Fibroblast of lung (primary cell): Measurements from ENCODE around the gene ADGRD1. TPM values are rescaled to one million over a fixed set of nuclear protein-coding genes. Genes with fewer than 3 reads are reported as not detected.

Experiments
- DNase-seq, 2 donors: peaks; one replicate each; pipeline versions ENCODE4 v3.0.0 to v3.0.0-alpha.2; 2010; ENCODE audit warnings: low read depth in 2 of 2
- H2AFZ ChIP-seq: 2 replicates; pipeline ENCODE4 v1.5.1; 2012; ENCODE audit warnings: low read length, control low read depth, inconsistent platforms
- H3K27ac ChIP-seq: 2 replicates; pipeline ENCODE4 v1.5.1; 2011; ENCODE audit warnings: low read length, control low read depth; ENCODE audit not compliant: insufficient read depth
- H3K27me3 ChIP-seq: 2 replicates; pipeline ENCODE4 v1.5.1; 2011; ENCODE audit warnings: mild to moderate bottlenecking, low read length; ENCODE audit not compliant: control insufficient read depth, insufficient read depth
- H3K36me3 ChIP-seq: 2 replicates; pipeline ENCODE4 v1.5.1; 2011; ENCODE audit warnings: low read length; ENCODE audit not compliant: control insufficient read depth, insufficient read depth
- H3K4me1 ChIP-seq: 2 replicates; pipeline ENCODE4 v1.5.1; 2011; ENCODE audit warnings: low read length; ENCODE audit not compliant: control insufficient read depth, insufficient read depth; ENCODE audit errors: extremely low read depth
- H3K4me2 ChIP-seq: 2 replicates; pipeline ENCODE4 v1.5.1; 2011; ENCODE audit warnings: low read length, control low read depth; ENCODE audit not compliant: insufficient read depth; ENCODE audit errors: extremely low read depth
- H3K4me3 ChIP-seq, 4 experiments: fragments of 200-600 bp in 1 of 4; sonication (generic) in 1 of 4; replicated peaks in 1 of 4; 2 replicates each; pipeline ENCODE4 v1.5.1; 2011 to 2016; ENCODE audit warnings: low read length in 4 of 4, low read depth in 3 of 4, mild to moderate bottlenecking in 3 of 4, control low read depth in 2 of 4, inconsistent platforms in 1 of 4, mixed read lengths in 1 of 4; ENCODE audit not compliant: insufficient read depth in 1 of 4; ENCODE audit errors: control extremely low read depth in 1 of 4
- H3K79me2 ChIP-seq: 2 replicates; pipeline ENCODE4 v1.5.1; 2012; ENCODE audit warnings: mild to moderate bottlenecking, low read length, inconsistent platforms; ENCODE audit not compliant: control insufficient read depth, insufficient read depth
- H3K9ac ChIP-seq: 2 replicates; pipeline ENCODE4 v1.5.1; 2011; ENCODE audit warnings: mild to moderate bottlenecking, low read length, control low read depth; ENCODE audit not compliant: insufficient read depth
- H3K9me3 ChIP-seq: 2 replicates; pipeline ENCODE4 v1.5.1; 2012; ENCODE audit warnings: low read depth, low read length; ENCODE audit not compliant: control insufficient read depth, insufficient read depth
- H4K20me1 ChIP-seq: 2 replicates; pipeline ENCODE4 v1.5.1; 2011; ENCODE audit warnings: low read length; ENCODE audit not compliant: control insufficient read depth, insufficient read depth; ENCODE audit errors: extremely low read depth
- CTCF ChIP-seq, 2 donors: IDR thresholded peaks in 1 of 2; conservative IDR thresholded peaks in 1 of 2; 1 replicate in 1 of 2; 2 replicates in 1 of 2; pipeline ENCODE4 v1.5.1; 2011 to 2012; ENCODE audit warnings: low read length in 2 of 2, control low read depth in 1 of 2, inconsistent platforms in 1 of 2, low read depth in 1 of 2, mild to moderate bottlenecking in 1 of 2
- EZH2 ChIP-seq: IDR thresholded peaks from 2 replicates; pipeline ENCODE4 v1.5.1; 2012; ENCODE audit warnings: low read length, control low read depth, mild to moderate bottlenecking; ENCODE audit errors: missing control alignments
- polyA plus RNA-seq, 2 donors: library from polyadenylated mRNA; depleted of rRNA in 1 of 2; stranded (reverse) in 1 of 2; unstranded in 1 of 2; fragments of >200 nt; gene quantifications; 2 replicates each; pipeline ENCODE4 v1.2.1, GENCODE V29; 2011 to 2012; ENCODE audit warnings: missing spikeins in 1 of 2
- total RNA-seq: library from RNA; depleted of rRNA; stranded (reverse); fragments of >200 nt; gene quantifications from 2 replicates; pipeline ENCODE4 v1.2.1, GENCODE V29; 2014

ADGRD1 gene
- total and polyA plus RNA-seq, 2 donors (not counting 1 experiment from before 2014, with no cell fraction given): 7.3 to 11.6 TPM

DNA sequence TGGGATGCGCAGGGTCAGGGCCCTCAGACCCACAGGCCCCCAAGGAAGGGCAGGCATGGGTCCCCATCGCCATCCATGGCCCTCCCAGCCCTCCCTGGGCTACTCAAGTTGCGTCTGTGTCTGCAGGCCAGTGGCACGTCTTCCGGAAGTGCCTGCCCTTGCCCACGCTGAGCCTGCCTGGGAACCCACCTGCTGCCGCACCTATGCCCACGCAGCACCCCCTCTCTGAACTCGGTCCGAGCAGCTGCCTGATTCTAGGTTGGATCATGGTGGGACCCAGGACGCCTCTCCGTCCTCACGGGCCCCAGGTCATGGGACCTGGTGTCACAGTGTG lies 182.8 kb downstream of the ADGRD1 start:
- H3K27ac ChIP-seq: no peak overlapping the region
- no peak overlapping the region for H2AFZ ChIP-seq
- H3K79me2 ChIP-seq: no peaks in the 10 kb centered on the region
- no peak for DNase-seq
- no peaks in the 10 kb centered on the region for H3K36me3 ChIP-seq
- no peak overlapping the region for H3K4me3 ChIP-seq
- H3K9ac ChIP-seq: no peak overlapping the region
- H3K4me1 ChIP-seq: no peaks in the 10 kb centered on the region
- no peaks in the 10 kb centered on the region for H4K20me1 ChIP-seq
- TF ChIP-seq EZH2 (no peak), CTCF (conservative IDR thresholded peaks at IDR 0.05 in 1 of 2, IDR thresholded peaks at IDR 0.05 in 1 of 2; ENCODE audit: low read depth in 1 of 2, low read length in 2 of 2) (no peak)
- H3K27me3 ChIP-seq: no peaks in the 10 kb centered on the region
- H3K9me3 ChIP-seq: no peaks in the 10 kb centered on the region
- no peak overlapping the region for H3K4me2 ChIP-seq

GRCh38 chr12:131137009-131137835 lies 183.5 kb downstream of the ADGRD1 start:
- H3K79me2 ChIP-seq: no peaks in the 10 kb centered on the region
- no peaks in the 10 kb centered on the region for H3K36me3 ChIP-seq
- H2AFZ ChIP-seq: no peak overlapping the region
- no peak overlapping the region for H3K9ac ChIP-seq
- no peak overlapping the region for H3K4me2 ChIP-seq
- DNase-seq: no peak
- no peaks in the 10 kb centered on the region for H4K20me1 ChIP-seq
- H3K4me3 ChIP-seq: no peak overlapping the region
- H3K9me3 ChIP-seq: no peaks in the 10 kb centered on the region
- H3K27me3 ChIP-seq: no peaks in the 10 kb centered on the region
- no peak overlapping the region for H3K27ac ChIP-seq
- no peaks in the 10 kb centered on the region for H3K4me1 ChIP-seq
- TF ChIP-seq CTCF (conservative IDR thresholded peaks at IDR 0.05 in 1 of 2, IDR thresholded peaks at IDR 0.05 in 1 of 2; ENCODE audit: low read depth in 1 of 2, low read length in 2 of 2): no peak
- TF ChIP-seq EZH2: no peak

DNA sequence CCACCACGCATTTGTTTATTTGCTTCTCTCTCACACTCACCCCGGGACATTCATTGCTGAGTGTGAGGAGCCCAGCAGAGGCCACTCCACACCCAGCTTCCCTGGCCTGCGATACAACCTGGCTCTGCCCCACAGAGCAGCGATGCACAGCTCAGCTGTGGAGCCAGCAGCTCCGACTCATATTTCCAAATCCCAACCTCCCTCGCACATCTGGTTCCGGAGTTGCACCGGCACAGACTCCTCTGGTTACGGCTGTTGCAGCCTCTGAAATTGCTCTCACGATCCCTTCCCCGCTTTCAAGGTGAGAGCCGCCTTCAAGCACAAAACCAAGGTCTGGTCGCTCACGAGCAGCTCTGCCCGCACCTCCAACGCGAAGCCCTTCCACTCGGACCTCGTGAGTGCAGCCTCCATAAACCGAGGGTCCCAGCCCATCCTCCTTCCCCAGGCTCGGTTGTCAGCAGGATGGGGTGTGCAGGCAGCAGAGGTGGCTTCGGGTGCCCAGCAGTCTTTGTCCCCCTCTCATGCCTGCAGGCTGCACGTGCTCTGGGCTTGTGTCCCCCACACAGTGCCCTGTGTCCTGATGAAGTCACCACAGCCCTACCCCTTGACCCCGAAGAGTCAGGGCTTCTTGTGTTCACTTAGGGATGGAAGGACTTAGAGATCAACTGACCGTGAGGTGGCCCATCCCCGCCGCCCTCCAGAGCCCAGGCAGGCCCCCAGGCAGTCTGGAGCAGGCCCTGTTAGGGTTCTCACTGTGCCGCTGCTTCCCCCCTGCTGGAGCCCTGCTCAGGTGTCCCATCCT lies 184.3 kb downstream of the ADGRD1 start:
- Histone ChIP-seq H2AFZ (no peak overlapping the region), H3K9me3 (no peaks in the 10 kb centered on the region), H3K79me2 (no peaks in the 10 kb centered on the region), H4K20me1 (no peaks in the 10 kb centered on the region), H3K4me3 (no peak overlapping the region), H3K9ac (no peak overlapping the region), H3K27ac (no peak overlapping the region), H3K4me1 (no peaks in the 10 kb centered on the region), H3K4me2 (no peak overlapping the region), H3K36me3 (no peaks in the 10 kb centered on the region), H3K27me3 (no peaks in the 10 kb centered on the region)
- TF ChIP-seq EZH2: no peak
- DNase-seq: no peak
